Activated CD8-positive, alpha-beta T cell treated with anti-CD3 and anti-CD28 coated beads for 36 hours (primary cell): ENCODE results near the gene IMPDH1. TPM values are rescaled to one million over a fixed set of nuclear protein-coding genes. Genes with fewer than 3 reads are reported as not detected.

Experiments
- ATAC-seq: fragments of 200-7000 bp; cut with Tn5 transposase; one replicate; pipeline ENCODE4 v1.10.0; 2021; ENCODE audit warnings: mild to moderate bottlenecking, moderate library complexity
- CTCF ChIA-PET: fragments of 350-600 bp; sonication (Branson Sonifier 250); formaldehyde crosslinking; loops from one replicate; lab custom pipeline; 2021; ENCODE audit warnings: antibody characterized with exemption; lab: Charles Lee
- POLR2A ChIA-PET: fragments of 350-600 bp; sonication (Branson Sonifier 250); formaldehyde crosslinking; loops from one replicate; lab custom pipeline; 2021; ENCODE audit warnings: antibody characterized with exemption; lab: Charles Lee
- DNase-seq: peaks from one replicate; pipeline ENCODE4 v3.0.0-alpha.2; 2020
- H3K27ac Mint-ChIP-seq: one replicate; pipeline ENCODE4 v1.8.0; 2021; ENCODE audit warnings: mild to moderate bottlenecking, mixed read lengths
- H3K27me3 Mint-ChIP-seq: one replicate; pipeline ENCODE4 v1.8.0; 2021; ENCODE audit warnings: mixed read lengths
- H3K36me3 Mint-ChIP-seq: one replicate; pipeline ENCODE4 v1.8.0; 2021; ENCODE audit warnings: low read depth, mixed read lengths
- H3K4me1 Mint-ChIP-seq: one replicate; pipeline ENCODE4 v1.8.0; 2021; ENCODE audit warnings: low read depth, mixed read lengths
- H3K4me3 Mint-ChIP-seq: one replicate; pipeline ENCODE4 v1.8.0; 2021; ENCODE audit warnings: mild to moderate bottlenecking, moderate library complexity, mixed read lengths
- H3K9me3 Mint-ChIP-seq: one replicate; pipeline ENCODE4 v1.8.0; 2021; ENCODE audit warnings: mixed read lengths
- intact Hi-C: fragments of 100-400 bp; cut with micrococcal nuclease; formaldehyde crosslinking; loops from one replicate; pipeline ENCODE4 v1.10.0; 2022
- total RNA-seq, 2 experiments: library from RNA; stranded (reverse); gene quantifications; one replicate each; pipeline ENCODE4 v1.2.3, GENCODE V29; 2021
- TF ChIP-seq, protein P1 (sequence below): fragments of 200-600 bp; IDR thresholded peaks from one replicate; pipeline ENCODE4 v1.8.0; 2022; ENCODE audit warnings: antibody characterized with exemption, mild to moderate bottlenecking

Gene IMPDH1
- total RNA-seq, 2 experiments from 2014 or later: 60.5 to 68.1 TPM

GRCh38 chr7:128456255-128456725 lies 46.5 kb upstream of the IMPDH1 start:
- peaks cover 53% of the 10 kb centered on the region for H3K4me1 Mint-ChIP-seq
- TF ChIP-seq, protein P1, sequence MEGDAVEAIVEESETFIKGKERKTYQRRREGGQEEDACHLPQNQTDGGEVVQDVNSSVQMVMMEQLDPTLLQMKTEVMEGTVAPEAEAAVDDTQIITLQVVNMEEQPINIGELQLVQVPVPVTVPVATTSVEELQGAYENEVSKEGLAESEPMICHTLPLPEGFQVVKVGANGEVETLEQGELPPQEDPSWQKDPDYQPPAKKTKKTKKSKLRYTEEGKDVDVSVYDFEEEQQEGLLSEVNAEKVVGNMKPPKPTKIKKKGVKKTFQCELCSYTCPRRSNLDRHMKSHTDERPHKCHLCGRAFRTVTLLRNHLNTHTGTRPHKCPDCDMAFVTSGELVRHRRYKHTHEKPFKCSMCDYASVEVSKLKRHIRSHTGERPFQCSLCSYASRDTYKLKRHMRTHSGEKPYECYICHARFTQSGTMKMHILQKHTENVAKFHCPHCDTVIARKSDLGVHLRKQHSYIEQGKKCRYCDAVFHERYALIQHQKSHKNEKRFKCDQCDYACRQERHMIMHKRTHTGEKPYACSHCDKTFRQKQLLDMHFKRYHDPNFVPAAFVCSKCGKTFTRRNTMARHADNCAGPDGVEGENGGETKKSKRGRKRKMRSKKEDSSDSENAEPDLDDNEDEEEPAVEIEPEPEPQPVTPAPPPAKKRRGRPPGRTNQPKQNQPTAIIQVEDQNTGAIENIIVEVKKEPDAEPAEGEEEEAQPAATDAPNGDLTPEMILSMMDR: no peak
- intact Hi-C loops: loop anchor here (10.0 kb wide), 1 partner anchor 51 kb away; the partner anchor contains the start of gene IMPDH1
- peaks cover 11% of the 10 kb centered on the region for H3K27me3 Mint-ChIP-seq
- DNase-seq (no peak), ATAC-seq (no peak)
- ChIA-PET POLR2A (interaction anchor here (1.5 to 1.6 kb wide), 4 partner anchors 13 to 49 kb away, joined by 3 to 7 read pairs (median 5); no protein-coding TSS in a partner anchor), CTCF (interaction anchor here (0.9 to 5.6 kb wide), 5 partner anchors 8 to 43 kb away, joined by 3 to 85 read pairs (median 8); no protein-coding TSS in a partner anchor)
- H3K27ac Mint-ChIP-seq: peak overlapping the region; percentile 93
- H3K36me3 Mint-ChIP-seq: peaks cover 44% of the 10 kb centered on the region
- H3K4me3 Mint-ChIP-seq: peak overlapping the region; percentile 83
- H3K9me3 Mint-ChIP-seq: no peaks in the 10 kb centered on the region

GRCh38 chr7:128455543-128456254 lies 45.9 kb upstream of the IMPDH1 start, which contains the start of gene HILPDA:
Gene HILPDA (plus strand): TSS chr7:128455878. CDS start chr7:128457269, 1,391 bp downstream.
- H3K4me1 Mint-ChIP-seq: peaks cover 59% of the 10 kb centered on the region
- peak within 1 kb of the TSS; percentile 83 for H3K4me3 Mint-ChIP-seq
- H3K27ac Mint-ChIP-seq: peak within 1 kb of the TSS; percentile 99
- TF ChIP-seq, protein P1: no peak
- peak; percentile 81 for ATAC-seq
- ChIA-PET CTCF (interaction anchor here (0.7 to 5.6 kb wide), 6 partner anchors 12 to 43 kb away, joined by 3 to 85 read pairs (median 7); no protein-coding TSS in a partner anchor), POLR2A (interaction anchor here (0.8 to 1.5 kb wide), 6 partner anchors 10 to 48 kb away, joined by 3 to 7 read pairs (median 5); partner anchors contain the start of gene METTL2B)
- DNase-seq: peak; percentile 96
- intact Hi-C loops: loop anchor here (10.0 kb wide), 1 partner anchor 51 kb away; the partner anchor contains the start of gene IMPDH1
- no peaks in the 10 kb centered on the region for H3K9me3 Mint-ChIP-seq
- H3K27me3 Mint-ChIP-seq: peaks cover 11% of the 10 kb centered on the region
- peaks cover 42% of the 10 kb centered on the region for H3K36me3 Mint-ChIP-seq

- Mint-ChIP-seq H3K4me3 (peak overlapping the region; percentile 83), H3K36me3 (peaks cover 42% of the 10 kb centered on the region), H3K9me3 (no peaks in the 10 kb centered on the region), H3K27ac (peak overlapping the region; percentile 99), H3K4me1 (peaks cover 65% of the 10 kb centered on the region), H3K27me3 (peaks cover 13% of the 10 kb centered on the region)
- TF ChIP-seq, protein P1: peak; percentile 43
- CTCF ChIA-PET: interaction anchor here (0.7 to 5.6 kb wide), 5 partner anchors 11 to 37 kb away, joined by 3 to 85 read pairs (median 8); no protein-coding TSS in a partner anchor
- DNase-seq (no peak), ATAC-seq (no peak)
- POLR2A ChIA-PET: interaction anchor here (0.8 to 1.5 kb wide), 6 partner anchors 9 to 48 kb away, joined by 3 to 7 read pairs (median 5); partner anchors contain the start of gene METTL2B
- intact Hi-C loops: loop anchor here (10.0 kb wide), 1 partner anchor 50 kb away; the partner anchor contains the start of gene IMPDH1
Measured at GRCh38 chr7:128454808-128455542, 45.2 kb upstream of the IMPDH1 start.

GRCh38 chr7:128453836-128454804 lies 44.3 kb upstream of the IMPDH1 start:
- Mint-ChIP-seq H3K9me3 (no peaks in the 10 kb centered on the region), H3K4me3 (peak overlapping the region; percentile 24), H3K4me1 (peaks cover 57% of the 10 kb centered on the region), H3K27ac (peak overlapping the region; percentile 99), H3K27me3 (peaks cover 13% of the 10 kb centered on the region), H3K36me3 (peaks cover 33% of the 10 kb centered on the region)
- TF ChIP-seq, protein P1: no peak
- POLR2A ChIA-PET: no interaction called here
- CTCF ChIA-PET: interaction anchor here (1.1 to 5.6 kb wide), 5 partner anchors 10 to 27 kb away, joined by 3 to 85 read pairs (median 10); no protein-coding TSS in a partner anchor
- no peak for DNase-seq
- intact Hi-C loops: loop anchor here (10.0 kb wide), 1 partner anchor 49 kb away; the partner anchor contains the start of gene IMPDH1
- ATAC-seq: no peak
